GM19328 (cell line): ENCODE measurements around the gene DDX3X.
A peak's percentile ranks its signal among the peaks of the same experiment; 100 is the strongest.
"Not testable (repeated sequence)": the region's sequence is repeated elsewhere in the genome, so short reads cannot be mapped to it uniquely, and the experiment has no call there.

Source experiments
- ATAC-seq: cut with Tn5 transposase; IDR thresholded peaks from one replicate; pipeline ENCODE4 v1.9.1; 2021; ENCODE audit warnings: mild to moderate bottlenecking, moderate library complexity; ENCODE audit not compliant: unreplicated experiment

Gene DDX3X

GRCh38 chrX:41333744-41334362, at the start of gene DDX3X:
DDX3X (plus strand) TSS chrX:41334162; CDS start chrX:41334253, 91 bp downstream.
- peak; percentile 42 for ATAC-seq

GRCh38 chrX:41285928-41286327, 48.0 kb upstream of the DDX3X start:
- ATAC-seq, result not testable (repeated sequence)

GRCh38 chrX:41288641-41289040, 45.3 kb upstream of the DDX3X start:
- no peak for ATAC-seq

- no peak for ATAC-seq
Observed at GRCh38 chrX:41289095-41289494, 44.9 kb upstream of the DDX3X start.

GRCh38 chrX:41291309-41291708, 42.7 kb upstream of the DDX3X start:
- ATAC-seq, result no peak

GRCh38 chrX:41293269-41293668, 40.7 kb upstream of the DDX3X start:
- no peak for ATAC-seq

- ATAC-seq, result no peak
Observed at GRCh38 chrX:41300758-41301437, 33.1 kb upstream of the DDX3X start.

GRCh38 chrX:41301438-41301824, 32.5 kb upstream of the DDX3X start:
- ATAC-seq, result no peak

- ATAC-seq, result no peak
Observed at GRCh38 chrX:41302370-41302769, 31.6 kb upstream of the DDX3X start.

- no peak for ATAC-seq
Observed at GRCh38 chrX:41303013-41303412, 30.9 kb upstream of the DDX3X start.

- no peak for ATAC-seq
Observed at GRCh38 chrX:41304178-41304577, 29.8 kb upstream of the DDX3X start.

GRCh38 chrX:41308884-41309647, 24.9 kb upstream of the DDX3X start:
- ATAC-seq, result no peak

- no peak for ATAC-seq
Observed at GRCh38 chrX:41312786-41313185, 21.2 kb upstream of the DDX3X start.

- ATAC-seq, result no peak
Observed at GRCh38 chrX:41313419-41313818, 20.5 kb upstream of the DDX3X start.

- no peak for ATAC-seq
Observed at GRCh38 chrX:41314204-41314603, 19.8 kb upstream of the DDX3X start.

- no peak for ATAC-seq
Observed at GRCh38 chrX:41314881-41315280, 19.1 kb upstream of the DDX3X start.

- ATAC-seq, result not testable (repeated sequence)
Observed at GRCh38 chrX:41316266-41316665, 17.7 kb upstream of the DDX3X start.

GRCh38 chrX:41317477-41318208, 16.3 kb upstream of the DDX3X start:
- no peak for ATAC-seq

GRCh38 chrX:41320393-41320792, 13.6 kb upstream of the DDX3X start:
- no peak for ATAC-seq

GRCh38 chrX:41322821-41323603, 10.9 kb upstream of the DDX3X start:
- ATAC-seq, result no peak

- no peak for ATAC-seq
Observed at GRCh38 chrX:41326431-41326830, 7.5 kb upstream of the DDX3X start.
